Peyer's patch (tissue), 4 donors: Measurements from ENCODE around the gene ENAH.

Source experiments
- CTCF ChIP-seq, 6 experiments: fragments of 450-650 bp in 4 of 6; fragments of 200-600 bp in 2 of 6; sonication (generic) in 1 of 6; IDR thresholded peaks; one replicate each; pipeline ENCODE4 v1.5.1; 2017 to 2019; ENCODE audit warnings: antibody characterized with exemption in 6 of 6, mild to moderate bottlenecking in 3 of 6, moderate library complexity in 1 of 6
- POLR2A ChIP-seq, 2 donors: fragments of 450-650 bp; IDR thresholded peaks; one replicate each; pipeline ENCODE4 v1.5.1; 2017; ENCODE audit warnings: antibody characterized with exemption in 2 of 2, mild to moderate bottlenecking in 2 of 2, moderate library complexity in 2 of 2

- TF ChIP-seq POLR2A (IDR thresholded peaks at IDR 0.05) (no peak), CTCF (IDR thresholded peaks at IDR 0.05) (no peak)
Measured at GRCh38 chr1:225471453-225472301, 181.2 kb downstream of the ENAH start.
